SIG-M5 (cell line): ENCODE measurements around the gene SRRM2.

Experiments
- DNase-seq: peaks from one replicate; lab custom pipeline; 2025; lab: John Stamatoyannopoulos, UW

The SRRM2 gene

DNA sequence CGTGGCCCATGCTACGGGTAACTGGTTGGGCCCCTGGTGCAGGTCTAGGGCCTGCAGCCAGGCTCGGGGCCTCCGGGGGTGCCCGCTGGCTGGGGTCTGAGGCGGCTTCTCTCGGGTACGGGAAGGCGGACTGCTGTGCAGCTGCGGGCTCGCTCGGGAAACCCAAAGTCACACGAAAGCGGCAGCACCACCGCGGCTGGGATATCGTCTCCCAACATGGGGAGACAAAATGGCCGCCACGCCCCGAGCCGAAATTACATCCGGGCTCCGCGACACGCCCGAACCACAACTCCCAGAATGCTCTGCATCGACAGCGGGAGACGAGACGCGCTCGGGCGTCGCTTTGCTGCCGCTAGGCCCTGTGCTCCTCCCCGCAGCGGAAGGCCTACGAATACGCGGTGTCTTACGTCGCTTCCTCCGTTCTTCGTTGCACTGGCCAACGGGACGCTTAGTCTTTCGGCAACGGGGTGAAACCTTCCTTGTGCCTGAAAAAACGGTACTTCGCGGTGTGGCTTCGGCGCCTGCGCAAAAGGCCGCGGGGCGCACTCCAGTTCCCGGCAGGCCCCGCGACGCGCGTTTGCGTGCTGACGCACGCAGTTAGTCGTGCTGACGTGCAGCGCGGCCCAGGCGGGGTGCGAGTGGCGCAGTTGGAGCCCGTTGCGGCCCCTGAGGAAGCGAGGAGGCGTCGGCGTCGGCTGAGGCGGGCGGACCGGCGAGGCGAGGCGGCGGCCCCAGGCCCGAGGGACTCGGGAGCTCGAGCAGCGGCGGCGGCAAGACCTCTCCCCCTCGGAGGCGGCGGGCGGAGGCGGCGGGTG lies at the start of gene SRRM2:
Gene SRRM2 (plus strand): TSS at position 604 of the 815 bp plus-strand sequence. CDS start 3,727 bp downstream, outside the sequence.
- DNase-seq, result peak; percentile 78

DNA sequence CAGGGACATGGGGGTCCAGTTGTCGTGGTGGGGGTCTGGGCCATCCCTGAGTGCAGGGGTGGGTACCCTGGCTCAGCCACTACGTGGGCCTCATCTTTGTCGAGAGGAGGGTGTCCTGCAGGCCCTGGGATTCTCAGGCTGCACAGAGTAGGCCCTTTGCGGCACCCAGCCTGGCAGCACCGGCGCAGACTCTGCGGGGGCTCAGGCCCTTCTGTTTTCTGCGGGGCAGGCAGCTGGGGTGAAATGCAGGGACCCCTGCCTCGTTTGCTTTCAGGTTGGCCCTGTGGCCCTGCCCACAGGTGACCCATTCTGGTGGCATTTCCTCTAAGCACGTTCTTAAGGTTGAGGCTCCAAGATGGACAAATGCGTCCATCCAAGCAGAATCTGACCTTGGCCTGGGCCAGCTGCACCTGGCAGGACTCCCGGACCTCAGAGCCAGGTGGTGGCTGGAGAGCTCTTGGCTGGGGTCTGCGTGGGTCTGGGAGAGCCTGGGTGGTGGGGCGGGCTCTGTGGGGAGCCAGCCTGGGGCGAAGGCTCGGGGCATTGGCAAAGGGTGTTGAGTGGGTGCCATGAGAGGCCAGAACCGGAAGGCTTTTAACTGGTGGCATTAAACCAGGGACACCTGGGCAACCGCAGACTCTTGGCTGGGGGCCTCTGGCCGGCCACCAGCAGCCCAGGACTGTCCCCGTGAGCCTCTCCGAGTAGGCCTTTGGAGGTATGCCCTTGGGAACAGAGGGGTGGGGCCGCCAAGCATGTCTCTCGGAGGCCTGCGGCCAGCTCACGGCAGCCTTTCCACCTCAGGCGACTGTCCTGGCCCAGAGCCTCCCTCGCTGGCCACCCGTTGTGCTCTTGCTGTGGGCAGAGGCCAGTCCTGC lies 49.3 kb upstream of the SRRM2 start:
- no peak for DNase-seq

DNA sequence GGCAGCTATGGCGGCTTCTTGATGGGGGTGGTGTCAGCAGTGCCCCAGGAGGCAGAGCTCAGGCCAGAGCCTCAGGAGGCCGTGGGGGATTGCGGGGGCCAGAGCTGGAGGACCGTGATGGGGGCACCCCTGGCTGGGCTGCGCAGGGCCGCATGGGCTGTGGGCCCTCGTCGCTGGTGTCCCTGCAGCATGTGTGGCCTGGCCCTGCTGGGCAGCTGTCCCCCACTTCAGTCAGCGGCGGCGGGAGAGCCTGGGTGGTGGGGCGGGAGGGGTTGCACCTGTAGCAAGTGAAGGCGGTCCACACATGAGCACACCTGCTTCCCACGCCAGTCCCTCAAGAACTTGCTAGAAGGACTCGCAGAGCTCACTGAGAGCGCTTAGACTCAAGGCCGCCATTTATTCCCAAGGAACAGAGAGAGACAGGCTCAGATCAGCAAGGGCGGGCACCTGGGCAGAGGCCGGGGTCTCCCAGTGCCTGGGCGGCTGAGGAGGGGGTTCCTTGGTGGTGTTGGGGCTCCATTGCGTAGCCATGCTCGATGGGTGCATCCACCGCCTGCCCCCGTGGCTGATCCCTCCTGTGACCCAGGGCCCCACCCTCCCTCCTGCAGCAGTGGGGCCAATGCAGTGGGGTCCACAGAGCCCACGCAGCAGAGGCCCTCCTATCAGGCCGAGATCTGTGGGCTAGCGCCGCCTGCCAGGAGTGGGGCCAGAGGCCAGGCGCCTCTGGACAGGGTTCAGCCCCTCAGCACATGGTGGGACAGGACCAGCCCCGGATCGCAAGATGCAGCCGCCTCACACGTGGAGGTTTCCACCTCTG lies 48.1 kb upstream of the SRRM2 start:
- no peak for DNase-seq

DNA sequence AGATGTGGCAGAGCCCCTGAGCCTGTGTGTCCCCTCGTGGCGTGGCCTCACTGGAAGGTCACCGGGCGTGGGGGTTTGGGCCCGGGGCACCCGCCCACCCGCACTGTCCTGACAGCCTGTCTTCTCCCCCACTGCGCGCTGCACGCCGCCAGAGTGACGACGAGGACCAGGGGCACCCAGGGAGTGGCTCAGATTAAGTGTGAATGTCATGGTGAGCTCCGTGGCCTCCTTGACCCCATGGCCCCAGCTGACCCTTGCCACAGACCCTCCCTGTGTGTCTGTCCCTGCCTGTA lies 47.5 kb upstream of the SRRM2 start:
- DNase-seq, result no peak

DNA sequence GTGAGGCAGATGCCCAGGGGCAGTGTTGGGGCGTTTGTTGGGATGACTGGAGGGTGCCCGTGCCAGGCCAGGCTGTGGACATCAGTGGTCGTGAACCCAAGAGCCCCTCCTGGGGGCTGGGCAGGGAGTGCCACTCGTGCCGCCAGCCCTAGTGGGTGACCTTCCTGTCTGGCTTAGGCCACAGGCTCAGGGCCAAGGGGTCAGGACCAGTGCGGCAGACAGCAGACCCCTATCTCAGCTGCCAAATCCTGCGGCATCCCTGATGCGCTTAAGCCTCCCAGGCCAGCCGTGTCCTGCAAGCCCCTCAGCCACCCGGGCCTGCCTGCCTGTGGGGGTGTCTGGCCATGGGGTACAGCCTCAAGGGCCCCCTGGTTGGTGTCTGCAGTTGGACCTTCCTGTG lies 47.1 kb upstream of the SRRM2 start:
- no peak for DNase-seq

DNA sequence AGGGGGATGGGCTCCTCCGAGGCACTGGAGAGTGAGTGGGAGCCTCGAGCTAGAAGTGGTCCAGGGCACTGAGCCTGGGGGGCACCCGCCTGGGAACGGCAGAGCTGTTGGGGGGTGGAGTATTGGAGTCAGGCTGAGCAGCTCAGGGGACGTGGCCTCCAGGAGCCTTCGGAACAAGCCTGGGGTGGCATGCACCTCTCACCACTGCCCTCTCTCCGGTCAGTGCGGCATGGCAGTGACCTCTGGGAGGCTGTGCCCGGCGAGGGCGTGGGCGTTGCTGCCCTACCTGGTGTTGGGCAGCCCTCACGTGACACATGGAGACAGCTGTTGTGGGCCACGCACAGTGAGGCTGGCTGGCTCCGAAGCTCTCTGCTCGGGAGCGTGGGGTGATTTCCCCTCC lies 46.4 kb upstream of the SRRM2 start:
- DNase-seq, result no peak

DNA sequence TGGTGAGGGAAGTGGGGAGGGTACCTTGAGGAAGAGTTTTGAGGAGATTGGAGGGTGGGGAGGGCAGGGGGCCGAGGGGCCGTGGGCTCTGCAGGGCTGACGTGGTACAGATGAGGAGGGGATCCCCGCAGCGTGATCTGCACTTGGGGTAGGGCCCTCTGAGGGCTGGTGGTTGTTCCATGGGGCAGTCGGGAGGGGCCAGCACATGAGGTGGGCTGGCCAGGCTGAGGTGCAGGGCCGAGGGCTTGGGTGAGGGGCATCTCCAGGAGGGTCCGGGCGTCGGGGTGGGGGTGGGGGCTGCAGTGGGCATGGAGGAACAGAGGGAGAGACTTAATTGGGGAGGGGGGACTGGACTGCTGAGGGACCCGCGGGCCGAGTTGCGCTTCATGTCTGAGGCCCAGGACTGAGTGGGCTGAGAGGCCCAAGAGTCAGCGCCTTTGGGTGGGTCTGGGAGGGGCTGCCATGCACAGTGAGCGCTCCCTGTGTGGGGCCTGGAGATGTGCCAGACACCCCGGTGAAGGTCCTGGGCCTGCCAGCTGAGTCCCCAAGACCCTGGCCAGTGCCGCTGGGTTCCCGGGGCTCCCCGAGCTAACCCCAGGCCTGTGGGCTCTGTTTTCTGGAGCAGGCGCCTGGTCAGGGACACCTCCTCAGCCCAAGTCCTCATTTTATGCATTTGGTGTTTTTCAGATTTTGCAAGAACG lies 45.7 kb upstream of the SRRM2 start:
- DNase-seq, result no peak

DNA sequence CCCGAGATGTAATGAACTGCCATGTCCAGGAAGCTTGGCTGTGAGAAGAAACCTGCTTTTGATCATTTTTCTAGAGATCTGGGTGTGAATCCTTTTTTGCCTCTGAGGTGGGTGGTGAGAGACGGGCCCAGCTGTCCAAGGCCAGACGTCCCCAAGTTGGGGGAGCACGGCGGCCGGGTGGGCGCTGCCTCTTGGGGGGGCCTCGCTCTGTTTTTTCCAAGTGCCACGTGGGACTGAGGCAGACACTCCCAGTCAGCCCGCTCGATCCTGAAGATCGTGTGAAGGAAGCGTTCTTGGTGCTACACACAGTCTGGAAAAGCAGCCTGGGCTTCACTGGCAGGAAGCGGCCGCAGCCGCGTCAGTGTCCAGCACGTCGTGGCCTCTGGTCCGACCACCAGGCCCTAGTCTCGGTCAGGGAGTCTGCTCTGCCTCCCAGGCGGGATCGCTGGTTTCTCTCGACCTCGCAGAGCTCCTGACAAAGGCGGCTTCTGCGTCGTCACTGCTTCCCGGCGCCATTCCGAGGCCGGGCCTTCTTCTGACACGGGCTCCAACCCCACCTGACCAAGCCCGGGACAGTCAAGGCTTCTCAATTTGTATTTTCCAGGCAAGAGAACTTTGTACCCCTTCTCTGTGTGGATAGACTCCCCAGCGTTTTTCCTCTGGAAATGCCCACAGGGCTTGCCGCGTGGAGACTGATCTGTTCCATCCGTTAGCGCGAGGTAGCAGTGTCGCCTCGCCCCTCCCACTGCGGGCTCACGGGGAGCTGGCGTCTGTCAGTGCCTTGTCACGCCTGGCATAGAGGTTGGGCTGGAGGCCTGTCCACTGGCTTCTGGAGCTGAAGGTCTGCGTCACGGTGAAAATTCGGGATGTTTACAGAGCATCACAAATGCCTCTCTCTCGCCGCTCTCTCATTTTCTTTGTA lies 44.8 kb upstream of the SRRM2 start:
- no peak for DNase-seq

DNA sequence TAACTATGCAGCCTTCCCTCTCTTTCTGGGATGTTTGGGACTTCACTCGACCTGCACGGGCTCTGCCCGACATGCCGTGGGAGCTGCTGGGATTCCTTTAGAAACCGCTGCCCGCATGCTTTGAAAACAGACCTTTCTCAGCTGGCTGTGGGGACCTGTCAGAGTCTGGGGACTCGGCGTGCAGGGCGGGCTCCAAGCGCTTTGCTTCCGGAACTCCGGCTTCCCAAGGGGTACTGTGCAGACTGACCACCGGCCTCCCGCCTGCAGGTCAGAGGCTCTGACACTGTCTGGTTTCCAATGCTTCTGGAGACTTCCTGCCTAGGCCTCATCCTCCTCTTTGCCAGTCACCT lies 44.2 kb upstream of the SRRM2 start:
- no peak for DNase-seq

DNA sequence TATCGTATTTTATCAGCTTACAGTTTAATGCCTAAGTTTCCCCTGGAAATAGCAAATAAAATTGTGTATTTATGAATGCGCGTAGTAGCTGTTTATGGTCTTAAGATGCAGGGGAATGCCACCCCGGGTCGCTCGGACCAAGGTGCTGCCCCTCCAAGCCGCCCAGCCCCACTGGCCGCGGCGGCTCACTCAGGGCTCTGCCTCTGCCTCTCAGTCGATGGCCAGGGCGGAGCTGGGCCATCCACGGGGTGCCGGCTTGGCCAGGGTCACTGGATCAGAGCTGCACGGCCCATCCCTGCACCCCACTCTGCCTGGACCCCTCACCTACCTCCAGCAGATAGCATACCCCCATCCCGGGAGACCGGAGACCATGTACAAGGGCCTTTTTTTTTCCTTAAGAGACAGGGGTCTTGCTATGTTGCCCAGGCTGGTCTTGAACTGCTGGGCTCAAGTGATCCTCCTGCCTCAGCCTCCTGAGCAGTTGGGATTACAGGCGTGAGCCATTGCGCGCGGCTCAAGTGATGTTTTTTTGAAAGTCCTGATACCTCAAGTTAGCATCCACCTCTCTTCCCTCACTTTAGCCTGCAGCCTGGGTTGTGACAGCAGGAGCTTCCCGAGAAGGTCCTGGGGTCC lies 43.4 kb upstream of the SRRM2 start:
- no peak for DNase-seq

DNA sequence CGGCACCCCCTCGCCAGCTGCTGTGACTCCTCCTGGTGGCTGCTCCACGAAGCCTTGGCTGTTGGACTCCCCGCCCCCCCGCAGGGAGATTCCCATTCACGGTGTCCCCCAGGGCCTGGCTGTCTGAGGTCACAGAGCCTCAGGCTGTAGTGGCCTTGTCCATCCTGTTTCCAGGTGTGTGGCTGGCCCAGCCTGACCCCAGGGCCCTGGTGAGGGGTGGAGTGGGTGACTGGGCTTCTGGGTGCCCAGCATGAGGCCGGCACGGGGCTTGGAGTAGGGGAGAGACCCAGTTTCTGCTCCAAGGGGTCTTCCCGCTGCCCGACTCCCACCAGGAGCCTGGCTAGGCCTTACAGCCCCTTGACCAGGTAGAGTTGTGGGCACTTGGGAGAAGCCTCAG lies 42.9 kb upstream of the SRRM2 start:
- DNase-seq, result no peak

DNA sequence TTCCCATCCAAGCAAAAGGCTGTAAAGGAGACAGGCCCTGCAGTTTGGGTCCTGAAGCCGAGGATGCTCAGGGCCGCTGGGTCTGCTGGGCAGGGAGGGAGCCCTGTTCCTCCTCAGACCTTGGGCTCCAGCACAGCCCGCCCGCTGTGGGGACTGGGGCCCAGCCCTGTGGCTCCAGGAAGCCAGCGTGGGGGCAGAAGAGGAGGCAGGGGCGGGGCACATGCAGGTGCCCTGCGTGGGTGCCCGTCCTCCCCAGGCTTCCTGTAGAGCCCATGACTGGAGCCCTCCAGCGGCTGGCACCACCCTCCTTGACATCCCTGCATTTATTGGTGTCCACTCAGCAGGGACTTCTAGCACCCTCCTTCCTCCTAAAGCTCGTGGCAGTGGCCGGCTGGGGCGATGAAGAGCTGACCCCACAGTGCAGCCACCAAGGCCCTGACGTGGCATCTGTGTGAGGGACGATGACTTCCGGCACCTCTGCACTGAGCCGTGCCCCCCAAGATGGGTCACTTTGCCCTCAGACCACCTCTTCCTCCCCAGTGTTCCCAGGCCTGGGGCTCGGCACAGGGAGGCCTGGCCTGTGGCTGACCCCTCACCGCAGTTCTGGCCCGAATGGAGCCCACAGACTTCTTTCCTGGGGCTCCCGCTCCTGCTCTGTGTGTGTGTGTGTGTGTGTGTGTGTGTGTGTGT lies 42.3 kb upstream of the SRRM2 start:
- DNase-seq, result no peak

DNA sequence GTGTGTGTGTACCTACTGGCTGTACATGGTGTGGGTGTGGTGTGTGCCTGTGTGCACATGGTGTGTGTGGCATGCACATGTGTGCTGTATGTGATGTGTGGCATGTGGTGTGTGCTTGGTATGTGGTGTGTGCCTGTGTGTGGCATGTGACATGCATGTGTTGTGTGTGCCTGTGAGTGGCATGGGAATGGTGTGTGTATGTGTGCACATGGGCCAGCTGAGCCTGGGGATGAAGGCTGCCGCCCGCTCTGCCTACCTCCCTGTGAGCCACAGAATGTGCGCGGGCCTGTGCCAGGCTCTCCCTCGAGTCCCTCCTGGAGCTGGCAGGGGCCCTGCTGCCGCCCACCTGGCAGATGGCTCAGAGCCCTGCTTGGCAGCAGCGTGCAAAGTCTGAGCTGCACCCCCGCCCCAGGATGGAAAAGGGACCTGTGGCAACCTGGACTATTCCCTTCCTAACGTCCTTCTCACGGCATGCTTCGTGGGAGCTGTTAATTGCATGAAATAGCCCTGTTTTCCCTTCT lies 41.7 kb upstream of the SRRM2 start:
- no peak for DNase-seq

DNA sequence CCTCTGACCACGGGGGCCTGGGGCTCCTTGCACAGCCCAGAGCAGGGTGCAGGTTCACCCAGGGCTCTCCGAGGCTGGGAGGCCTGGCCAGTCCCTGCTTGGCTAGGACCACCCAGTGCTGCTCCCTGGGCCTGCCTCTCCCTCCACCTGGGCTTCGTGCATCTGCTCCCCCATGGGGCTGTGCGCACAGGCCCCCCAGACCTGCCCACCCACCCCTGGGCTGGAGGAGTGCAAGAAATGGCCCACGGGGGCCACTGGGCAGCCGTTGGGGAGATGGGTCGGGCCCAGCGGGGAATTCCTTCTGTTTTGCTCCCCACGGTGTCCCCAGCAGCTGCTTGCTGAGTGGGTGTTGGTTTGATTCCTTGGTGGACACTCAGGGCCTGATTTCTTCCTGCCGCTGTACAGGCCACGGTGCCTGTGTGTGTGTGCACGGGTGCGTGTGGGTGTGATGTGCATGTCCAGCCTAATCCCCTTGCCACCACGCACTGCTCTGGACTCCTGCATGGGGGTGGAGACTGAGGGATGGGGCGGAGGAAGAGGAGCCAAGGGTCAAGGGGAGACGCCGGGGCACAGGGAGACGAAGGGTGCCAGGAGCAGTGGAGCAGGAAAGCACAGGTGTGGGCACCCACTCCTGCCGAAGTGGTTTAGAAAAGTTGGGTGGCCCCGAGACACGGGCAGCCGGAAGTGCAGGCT lies 40.9 kb upstream of the SRRM2 start:
- DNase-seq, result no peak

DNA sequence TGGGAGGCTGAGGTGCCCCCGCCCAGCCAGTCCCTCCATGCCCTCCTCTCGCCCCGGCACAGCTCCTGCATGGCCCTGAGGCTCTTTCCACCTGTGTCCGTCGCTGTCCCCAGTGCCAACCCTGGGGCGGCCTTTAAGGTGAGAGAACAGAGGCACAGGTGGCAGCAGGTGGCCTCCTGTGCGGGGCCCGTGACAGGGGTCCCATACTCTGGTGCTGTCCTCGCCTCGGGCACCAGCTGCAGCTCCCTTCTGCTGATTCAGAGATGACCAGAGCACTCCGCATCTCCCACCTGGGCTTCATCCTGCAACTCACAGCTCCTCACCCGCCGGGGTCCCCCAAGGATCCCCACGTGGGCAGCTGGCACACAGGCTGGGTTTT lies 40.4 kb upstream of the SRRM2 start:
- DNase-seq, result no peak

DNA sequence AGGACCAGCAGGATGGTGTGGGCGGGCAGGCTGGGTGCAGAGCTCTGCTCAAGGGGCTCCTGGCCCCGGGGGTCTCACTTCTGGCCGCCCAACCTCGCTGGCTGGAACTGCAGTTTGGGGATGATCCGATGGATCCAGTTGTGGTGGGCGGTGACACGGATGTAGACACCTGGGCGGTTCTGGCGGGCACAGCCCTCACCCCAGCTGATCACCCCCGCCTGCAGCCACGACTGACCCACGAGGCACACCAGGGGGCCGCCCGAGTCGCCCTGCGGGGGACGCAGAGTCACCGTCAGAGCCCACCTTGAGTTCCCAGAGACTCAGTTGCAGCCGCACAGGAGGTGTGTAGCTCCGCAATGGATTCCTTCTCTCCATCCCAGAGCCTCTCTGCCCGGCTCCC lies 39.9 kb upstream of the SRRM2 start:
- no peak for DNase-seq

DNA sequence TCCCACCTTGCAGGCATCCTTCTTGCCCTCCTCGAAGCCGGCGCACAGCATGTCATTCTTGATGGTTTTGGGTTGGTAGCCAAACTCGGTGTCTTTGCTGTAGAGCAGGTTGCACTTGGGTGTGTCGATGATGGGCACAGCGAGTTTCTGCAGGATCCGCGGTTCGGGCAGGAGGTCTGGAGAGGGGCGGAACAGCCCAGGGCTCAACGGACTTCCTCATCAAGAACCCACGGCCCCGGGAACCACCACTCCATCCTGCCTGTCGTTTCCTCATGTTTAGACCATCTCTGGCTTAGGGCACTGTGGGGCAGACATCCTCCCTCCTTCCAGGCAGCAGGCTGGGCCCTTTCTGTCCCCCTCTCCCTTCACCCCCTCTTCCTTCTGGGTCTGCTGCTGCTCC lies 38.9 kb upstream of the SRRM2 start:
- DNase-seq, result no peak

DNA sequence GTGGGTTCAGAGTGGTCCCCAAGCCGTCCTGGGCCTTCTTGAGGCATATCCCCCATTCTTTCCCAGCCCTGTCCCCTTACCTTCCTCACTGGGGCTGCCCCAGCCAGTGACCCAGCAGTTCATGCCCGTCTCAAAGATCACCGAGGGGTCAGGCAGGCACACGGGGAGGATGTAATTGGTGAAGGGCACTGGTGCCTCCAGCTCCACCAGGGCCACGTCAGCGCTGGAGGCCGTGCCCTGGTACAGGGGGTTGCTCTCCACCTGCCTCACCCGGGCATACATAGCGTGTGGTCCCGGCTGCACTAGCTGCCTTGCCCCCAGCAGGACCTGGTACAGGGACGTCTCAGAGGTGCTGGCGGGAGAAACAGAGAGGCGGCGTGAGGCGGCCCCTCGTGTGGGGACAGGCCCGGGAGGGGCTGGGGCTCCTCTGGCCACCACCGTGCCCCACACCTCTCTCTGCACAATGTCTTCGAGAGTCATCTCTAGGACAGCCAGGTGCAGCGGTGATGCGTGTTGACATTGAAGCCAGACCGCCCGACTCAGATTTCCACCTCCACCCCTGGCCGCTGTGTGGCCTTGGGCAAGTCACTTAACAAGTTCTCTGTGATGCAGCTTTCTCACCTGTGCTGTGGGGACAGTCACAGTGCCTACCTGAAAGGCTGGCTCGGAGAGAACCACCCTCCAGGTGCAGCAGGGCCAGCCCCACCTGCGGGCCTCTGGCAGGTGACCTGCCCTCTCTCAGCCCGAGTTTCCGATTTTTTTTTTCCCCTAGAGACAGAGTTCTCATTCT lies 38.3 kb upstream of the SRRM2 start:
- DNase-seq, result no peak
